ENCODE data around the gene TMEM8B.
A peak's percentile ranks its signal among the peaks of the same experiment; 100 is the strongest.
"Not testable (repeated sequence)": the region's sequence is repeated elsewhere in the genome, so short reads cannot be mapped to it uniquely, and the experiment has no call there.

The TMEM8B gene

DNA sequence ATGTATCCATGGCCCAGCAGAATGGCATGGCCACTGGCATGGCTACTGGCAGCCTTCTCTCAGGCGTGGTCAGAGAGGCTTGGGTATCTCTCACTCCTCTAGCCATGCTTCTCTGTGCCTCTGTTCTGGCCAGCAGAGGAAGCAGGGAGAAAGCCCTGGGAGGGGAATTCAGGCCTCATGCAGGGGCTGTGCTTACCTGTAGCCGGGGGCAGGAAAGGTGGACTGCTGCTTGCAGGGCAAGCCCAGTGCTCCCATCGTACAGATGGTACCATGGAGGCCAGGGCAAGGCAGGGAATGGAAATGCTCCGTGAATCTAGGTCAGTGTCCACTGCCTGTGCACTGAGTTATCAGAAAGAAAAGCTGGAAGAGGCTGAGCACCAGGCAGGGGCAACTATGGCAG, 38.5 kb downstream of the TMEM8B start:
- DNase-seq (ENCODE audit: low read depth) = no peak

DNA sequence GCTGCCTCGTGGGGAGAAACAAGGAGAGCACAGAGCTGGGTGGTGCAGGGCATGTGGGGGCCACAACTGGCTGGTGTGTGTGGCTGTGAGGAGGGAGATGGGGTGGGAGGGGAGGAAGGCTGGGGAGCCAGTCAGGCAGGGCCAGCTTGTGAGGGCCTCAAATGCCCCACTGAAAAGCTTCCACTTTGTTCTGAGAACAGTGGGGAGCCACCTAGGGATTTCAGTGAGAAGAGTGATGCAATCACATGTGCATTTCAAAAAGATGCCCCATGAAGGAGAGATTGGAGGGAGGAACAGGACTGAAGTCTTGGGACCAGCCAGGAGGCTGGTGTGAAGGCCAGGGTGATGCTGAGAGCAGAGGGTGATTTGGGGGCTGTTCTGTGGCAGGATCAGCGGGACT, 39.9 kb downstream of the TMEM8B start:
- DNase-seq (ENCODE audit: low read depth) = no peak

DNA sequence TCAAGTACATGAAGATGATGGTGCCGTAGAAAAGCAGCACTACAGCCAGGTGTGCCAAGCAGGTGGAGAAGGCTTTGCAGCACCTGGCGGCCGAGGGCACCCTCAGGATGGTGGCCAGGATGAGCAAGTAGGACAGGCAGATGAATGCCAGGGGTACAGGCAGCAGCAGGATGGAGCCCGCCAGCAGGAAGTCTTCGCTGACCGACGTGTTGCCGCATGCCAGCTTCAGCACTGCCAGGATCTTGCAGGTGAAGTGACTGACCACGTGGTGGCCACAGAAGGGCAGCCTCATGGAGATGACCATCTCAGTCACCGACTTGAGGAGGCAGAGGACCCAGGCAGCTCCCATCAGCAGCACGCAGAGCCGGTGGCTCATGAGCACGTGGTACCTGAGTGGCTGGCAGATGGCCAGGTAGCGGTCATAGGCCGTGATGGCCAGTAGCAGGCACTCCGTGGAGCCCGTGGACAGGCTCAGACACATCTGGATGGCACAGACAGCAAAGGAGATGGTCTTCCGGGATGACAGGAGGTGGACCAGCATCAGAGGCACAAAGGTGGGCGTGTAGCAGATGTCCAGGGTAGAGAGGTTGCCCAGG, 40.7 kb downstream of the TMEM8B start:
- DNase-seq (ENCODE audit: low read depth) = no peak

DNA sequence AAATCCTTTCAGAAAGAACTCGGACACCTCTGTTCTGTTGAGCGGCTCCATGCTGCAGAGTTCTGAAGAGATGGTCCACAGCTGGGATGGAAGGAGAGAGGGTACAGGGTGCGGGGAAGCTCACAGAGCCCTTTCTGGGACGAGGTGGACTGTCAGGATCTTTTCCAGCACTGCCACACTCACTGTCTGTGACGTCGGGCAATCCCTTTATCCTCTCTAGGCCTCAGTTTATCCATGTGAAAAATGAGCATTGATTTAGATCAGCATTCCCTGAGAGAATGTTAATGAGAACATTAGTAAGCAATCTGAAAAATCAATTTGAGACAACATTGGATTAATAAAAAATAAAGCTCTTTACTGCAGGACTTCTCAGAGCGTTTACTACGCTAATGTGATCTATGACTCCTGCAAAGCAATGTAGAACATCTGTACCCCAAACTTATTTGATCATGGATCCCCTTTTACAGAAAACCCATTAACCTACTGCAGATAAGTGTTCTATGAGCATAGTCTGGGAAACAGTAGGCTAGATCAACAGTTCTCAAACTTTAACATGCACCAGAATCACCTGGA, 41.4 kb downstream of the TMEM8B start, which contains the start of gene OR13J1:
Gene OR13J1, minus strand, starts transcription at position 51 of the 573 bp plus-strand sequence. Its CDS starts 0 bp downstream, at position 51.
- DNase-seq (ENCODE audit: low read depth) = no peak

DNA sequence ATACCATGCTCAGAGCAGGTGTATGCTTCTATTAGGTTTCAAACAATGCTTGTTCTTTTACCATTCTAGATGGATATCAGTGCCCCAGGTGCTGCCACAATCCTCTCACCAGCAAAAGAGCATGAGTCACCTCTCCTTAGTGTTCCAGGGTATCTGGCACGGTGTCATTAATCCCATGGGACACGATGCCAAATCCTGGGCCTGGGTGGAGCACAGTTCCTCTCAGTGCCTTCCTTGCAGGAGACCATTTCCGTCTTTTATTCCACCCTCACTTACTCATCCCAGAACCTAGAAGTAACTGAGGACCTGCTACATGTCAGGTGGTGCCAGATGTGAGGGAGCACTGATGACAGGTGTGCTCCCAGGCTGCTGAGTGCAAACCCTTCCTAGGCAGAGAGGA, 42.5 kb downstream of the TMEM8B start:
- no peak for DNase-seq (ENCODE audit: low read depth)

GRCh38 chr9:35872505-35872904, 43.5 kb downstream of the TMEM8B start:
- no peak for DNase-seq (ENCODE audit: low read depth)

GRCh38 chr9:35882263-35882848, 53.3 kb downstream of the TMEM8B start:
- peak; percentile 67 for DNase-seq (ENCODE audit: low read depth)

- DNase-seq (ENCODE audit: low read depth) = no peak
These were observed 54.0 kb downstream of the TMEM8B start for GRCh38 chr9:35882996-35883395.

DNA sequence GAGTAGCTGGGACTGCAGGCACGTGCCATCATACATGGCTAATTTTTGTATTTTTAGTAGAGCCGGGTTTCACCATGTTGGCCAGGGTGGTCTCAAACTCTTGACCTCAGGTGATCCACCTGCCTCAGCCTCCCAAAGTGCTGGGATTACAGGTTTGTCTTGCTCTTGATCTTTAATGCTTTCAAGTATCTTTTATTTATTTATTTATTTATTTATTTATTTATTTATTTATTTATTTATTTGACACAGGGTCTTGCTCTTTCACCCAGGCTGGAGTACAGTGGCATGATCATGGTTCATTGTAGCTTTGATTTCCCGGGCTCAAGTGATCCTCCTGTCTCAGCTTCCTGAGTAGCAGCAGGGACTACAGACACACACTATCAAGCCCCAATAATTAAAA, 55.9 kb downstream of the TMEM8B start:
- DNase-seq (ENCODE audit: low read depth) = not testable (repeated sequence)

GRCh38 chr9:35891646-35892045, 62.6 kb downstream of the TMEM8B start:
- no peak for DNase-seq (ENCODE audit: low read depth)

DNA sequence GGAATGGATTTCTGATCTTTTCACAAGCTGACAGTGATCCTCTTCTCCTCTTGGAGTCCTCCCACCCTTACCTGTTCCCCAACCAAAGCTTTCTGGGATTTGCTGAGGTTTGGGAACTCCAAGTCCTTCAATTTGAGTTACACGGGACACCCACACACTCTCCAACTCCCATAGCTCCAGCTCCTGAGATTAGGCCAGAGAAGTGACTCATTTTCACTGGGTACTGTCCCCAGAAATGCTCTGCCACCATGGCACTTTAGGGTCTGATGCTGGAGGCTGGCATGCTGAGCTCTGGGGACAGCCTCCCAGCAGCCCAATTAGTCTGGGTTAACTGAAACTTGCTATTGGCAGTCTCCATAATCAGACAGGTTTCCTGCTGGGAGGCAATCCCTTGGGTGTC, 63.0 kb downstream of the TMEM8B start:
- no peak for DNase-seq (ENCODE audit: low read depth)

DNA sequence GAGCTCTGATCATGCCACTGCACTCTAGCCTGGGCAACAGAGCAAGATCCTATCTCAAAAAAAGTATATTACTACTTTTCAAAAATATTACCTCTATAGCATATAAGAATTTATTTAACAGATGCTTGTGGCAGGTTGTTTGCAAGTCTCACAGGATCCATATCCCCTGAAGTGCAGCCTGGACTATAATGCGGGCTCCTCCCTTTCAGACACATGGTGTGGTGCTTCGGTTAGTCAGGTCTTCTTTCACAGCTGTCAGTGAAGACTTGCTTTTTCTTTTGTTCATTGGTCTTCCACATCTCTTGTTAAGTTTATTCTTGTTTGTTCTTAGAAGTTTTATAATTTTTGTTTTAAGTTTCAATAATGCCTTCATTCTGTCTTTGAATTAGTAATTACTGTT, 67.5 kb downstream of the TMEM8B start:
- no peak for DNase-seq (ENCODE audit: low read depth)

DNA sequence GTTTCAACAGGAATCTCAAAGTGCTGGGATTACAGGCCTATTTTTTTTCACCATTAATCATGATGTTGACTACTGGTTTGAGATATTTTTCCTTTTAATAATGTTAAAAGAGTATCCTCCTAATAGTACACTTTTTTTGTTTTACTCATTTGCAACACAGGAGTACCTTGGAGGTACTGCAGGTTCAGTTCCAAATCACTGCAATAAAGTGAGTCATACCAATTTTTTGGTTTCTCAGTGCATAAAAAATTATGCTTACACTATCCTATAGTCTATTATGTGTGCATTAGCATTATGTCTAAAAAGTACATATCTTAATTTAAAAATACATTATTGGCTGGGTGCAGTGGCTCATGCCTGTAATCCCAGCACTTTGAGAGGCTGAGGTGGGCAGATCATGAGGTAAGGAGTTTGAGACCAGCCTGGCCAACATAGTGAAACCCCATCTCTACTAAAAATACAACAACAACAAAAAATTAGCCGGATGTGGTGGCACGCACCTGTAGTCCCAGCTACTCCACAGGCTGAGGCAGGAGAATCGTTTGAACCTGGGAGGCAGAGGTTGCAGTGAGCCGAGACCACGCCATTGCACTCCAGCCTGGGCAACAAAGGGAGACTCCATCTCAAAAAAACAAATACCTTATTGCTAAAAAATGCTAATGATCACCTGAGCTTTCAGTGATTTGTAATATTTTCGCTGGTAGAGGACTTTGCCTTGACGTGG, 68.5 kb downstream of the TMEM8B start:
- not testable (repeated sequence) for DNase-seq (ENCODE audit: low read depth)

DNA sequence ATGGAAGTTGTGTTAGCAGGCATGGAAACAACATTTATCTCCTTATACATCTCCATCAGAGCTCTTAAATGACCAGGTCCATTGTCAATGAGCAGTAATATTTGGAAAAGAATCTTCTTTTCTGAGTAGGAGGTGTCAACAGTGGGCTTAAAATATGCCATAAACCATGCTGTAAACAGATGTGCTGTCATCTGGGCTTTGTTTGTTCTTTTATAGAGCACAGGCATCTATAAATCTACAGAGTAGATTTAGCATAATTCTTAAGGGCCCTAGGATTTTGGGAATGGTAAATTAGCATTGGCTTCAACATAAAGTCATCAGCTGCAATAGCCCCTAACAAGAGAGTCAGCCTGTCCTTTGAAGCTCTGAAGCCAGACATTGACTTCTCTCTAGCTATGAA, 69.3 kb downstream of the TMEM8B start:
- no peak for DNase-seq (ENCODE audit: low read depth)

DNA sequence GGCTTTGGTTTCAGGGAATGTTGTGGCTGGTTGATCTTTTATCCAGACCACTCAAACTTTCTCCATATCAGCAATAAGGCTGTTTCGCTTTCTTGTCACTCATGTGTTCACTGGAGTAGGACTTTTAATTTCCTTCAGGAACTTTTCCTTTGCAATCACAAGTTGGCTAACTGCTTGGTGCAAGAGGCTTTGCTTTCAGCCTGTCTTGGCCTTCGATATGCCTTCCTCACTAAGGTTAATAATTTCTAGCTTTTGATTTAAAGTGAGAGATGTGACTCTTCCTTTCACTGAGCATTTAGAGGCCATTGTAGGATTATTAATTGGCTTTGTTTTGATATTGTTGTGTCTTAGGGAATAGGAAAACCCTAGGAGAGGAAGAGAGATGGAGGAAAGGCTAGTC, 70.0 kb downstream of the TMEM8B start:
- DNase-seq (ENCODE audit: low read depth) = no peak

DNA sequence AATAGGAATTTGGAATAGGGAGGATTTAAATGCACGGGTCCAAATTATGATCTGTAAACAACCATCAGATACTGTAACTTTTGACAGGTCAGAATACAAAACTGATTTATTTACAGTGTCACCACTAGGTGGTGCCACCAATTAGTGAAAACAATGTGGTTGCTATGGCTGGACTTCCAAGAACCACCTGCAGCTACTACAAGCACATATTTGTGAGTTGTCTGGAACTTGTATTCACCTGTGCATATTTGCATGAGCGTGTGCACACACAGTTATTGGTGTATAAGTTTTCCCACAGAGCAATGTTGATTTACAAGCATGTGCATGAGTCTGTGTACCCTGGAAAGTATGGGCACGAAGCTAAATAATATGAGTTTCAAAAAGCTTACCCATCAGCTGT, 74.0 kb downstream of the TMEM8B start:
- DNase-seq (ENCODE audit: low read depth) = no peak

DNA sequence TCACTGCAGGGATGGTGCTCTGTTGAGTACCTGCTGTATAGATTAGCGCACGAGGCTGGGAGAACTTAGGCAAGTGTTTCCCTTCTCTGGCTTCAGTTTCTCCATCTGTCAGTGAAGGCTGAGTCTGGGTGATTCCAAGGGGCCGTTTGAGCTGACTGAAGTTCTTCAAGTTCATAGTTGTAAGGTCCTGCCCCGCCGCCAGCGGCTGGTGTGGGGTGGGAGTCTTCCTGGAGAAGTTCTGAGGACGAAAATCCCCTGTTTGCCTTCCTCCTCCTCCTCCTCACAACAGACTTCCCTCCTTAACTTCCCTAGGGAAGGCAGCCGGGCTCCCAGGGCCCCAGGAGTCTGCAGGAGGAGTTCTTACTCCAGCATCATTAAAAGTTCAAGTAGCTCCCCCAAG, 75.3 kb downstream of the TMEM8B start:
- no peak for DNase-seq (ENCODE audit: low read depth)

GRCh38 chr9:35905051-35905781, 76.2 kb downstream of the TMEM8B start:
- no peak for DNase-seq (ENCODE audit: low read depth)

DNA sequence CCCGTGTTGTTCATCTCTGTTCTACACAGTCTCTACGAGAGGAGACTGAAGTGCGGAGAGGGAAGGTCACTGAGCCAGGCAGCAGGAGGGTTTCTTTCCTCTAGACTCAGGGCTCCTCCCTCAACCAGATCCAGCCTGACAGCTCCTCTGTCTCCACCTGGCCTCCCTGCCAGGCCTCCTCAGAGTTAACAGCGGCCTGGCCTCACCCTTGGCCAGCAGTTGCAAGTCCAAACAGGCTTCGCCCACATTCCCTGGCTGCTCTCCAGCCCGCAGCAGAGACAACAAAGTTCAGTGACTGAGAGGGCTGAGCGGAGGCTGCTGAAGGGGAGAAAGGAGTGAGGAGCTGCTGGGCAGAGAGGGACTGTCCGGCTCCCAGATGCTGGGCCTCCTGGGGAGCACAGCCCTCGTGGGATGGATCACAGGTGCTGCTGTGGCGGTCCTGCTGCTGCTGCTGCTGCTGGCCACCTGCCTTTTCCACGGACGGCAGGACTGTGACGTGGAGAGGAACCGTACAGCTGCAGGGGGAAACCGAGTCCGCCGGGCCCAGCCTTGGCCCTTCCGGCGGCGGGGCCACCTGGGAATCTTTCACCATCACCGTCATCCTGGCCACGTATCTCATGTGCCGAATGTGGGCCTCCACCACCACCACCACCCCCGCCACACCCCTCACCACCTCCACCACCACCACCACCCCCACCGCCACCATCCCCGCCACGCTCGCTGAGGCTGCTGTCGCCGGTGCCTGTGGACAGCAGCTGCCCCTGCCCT, 77.1 kb downstream of the TMEM8B start, which contains the start of gene HRCT1:
Gene HRCT1, plus strand, starts transcription at position 291 of the 768 bp plus-strand sequence. Its CDS starts 86 bp downstream, at position 377.
- peak; percentile 96 for DNase-seq (ENCODE audit: low read depth)

- DNase-seq (ENCODE audit: low read depth) = peak; percentile 92
These were observed 78.1 kb downstream of the TMEM8B start for GRCh38 chr9:35906923-35907699.

Data from fibroblast of the conjunctiva (primary cell).